Omental fat pad (tissue), 4 donors: ENCODE results near the gene THPO. TPM values are rescaled to one million over a fixed set of nuclear protein-coding genes. Genes with fewer than 3 reads are reported as not detected.

Experiments
- ATAC-seq: fragments of 150-250 bp; one replicate; pipeline ENCODE4 v1.9.1; 2016; ENCODE audit warnings: mild to moderate bottlenecking, moderate library complexity; ENCODE audit not compliant: low FRiP score
- DNase-seq: peaks from one replicate; pipeline ENCODE4 v3.0.0-alpha.2; 2019; ENCODE audit warnings: low spot score
- CTCF ChIP-seq, 3 donors: fragments of 450-650 bp; IDR thresholded peaks; one replicate each; pipeline ENCODE4 v1.5.1; 2016 to 2017; ENCODE audit warnings: antibody characterized with exemption in 3 of 3, mild to moderate bottlenecking in 3 of 3, moderate library complexity in 2 of 3
- total RNA-seq, 4 donors: library from RNA; depleted of rRNA; stranded (reverse); fragments of >200 nt; gene quantifications; one replicate each; pipeline ENCODE4 v1.1.0, GENCODE V29; 2016

THPO gene
- total RNA-seq, 4 donors from 2014 or later, result 0.36 to 1.3 (median 0.94) TPM

GRCh38 chr3:184391266-184391665 is 13.3 kb upstream of the THPO start:
- no peak for TF ChIP-seq CTCF (IDR thresholded peaks at IDR 0.05)
- DNase-seq, result no peak
- ATAC-seq, result no peak

DNA sequence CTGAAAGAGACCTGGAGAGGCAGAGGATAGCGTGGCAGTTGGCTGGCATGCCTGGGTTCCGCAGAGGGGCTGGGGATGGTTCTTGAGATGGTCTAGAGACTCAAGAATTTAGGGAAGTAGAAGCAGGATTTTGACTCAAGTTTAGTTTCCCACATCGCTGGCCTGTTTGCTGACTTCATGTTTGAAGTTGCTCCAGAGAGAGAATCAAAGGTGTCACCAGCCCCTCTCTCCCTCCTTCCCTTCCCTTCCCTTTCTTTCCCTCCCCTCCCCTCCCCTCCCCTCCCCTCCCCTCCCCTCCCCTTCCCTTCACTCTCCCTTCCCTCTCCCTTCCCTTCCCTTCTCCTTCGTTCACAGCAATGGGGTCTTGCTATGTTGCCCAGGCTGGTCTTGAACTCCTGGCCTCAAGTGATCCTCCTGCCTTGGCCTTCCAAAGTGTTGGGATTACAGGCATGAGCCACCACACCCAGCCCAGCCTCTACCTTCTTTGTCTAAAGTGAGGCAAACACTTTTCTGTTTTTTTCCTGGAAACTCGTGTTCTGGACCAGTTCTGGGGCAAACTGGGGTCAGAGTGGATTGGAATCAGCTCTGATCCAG is 12.0 kb upstream of the THPO start:
- DNase-seq, result no peak
- no peak for ATAC-seq
- TF ChIP-seq CTCF (IDR thresholded peaks at IDR 0.05), result no peak

DNA sequence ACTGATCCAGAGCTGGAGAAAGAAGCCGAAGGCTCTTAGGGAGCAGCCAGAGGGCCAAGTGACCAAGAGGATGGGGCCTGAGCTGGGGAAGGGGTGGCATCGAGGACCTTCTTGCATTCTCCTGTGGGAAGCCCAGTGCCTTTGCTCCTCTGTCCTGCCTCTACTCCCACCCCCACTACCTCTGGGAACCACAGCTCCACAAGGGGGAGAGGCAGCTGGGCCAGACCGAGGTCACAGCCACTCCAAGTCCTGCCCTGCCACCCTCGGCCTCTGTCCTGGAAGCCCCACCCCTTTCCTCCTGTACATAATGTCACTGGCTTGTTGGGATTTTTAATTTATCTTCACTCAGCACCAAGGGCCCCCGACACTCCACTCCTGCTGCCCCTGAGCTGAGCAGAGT is 11.4 kb upstream of the THPO start:
- ATAC-seq (no peak), DNase-seq (no peak)
- no peak for TF ChIP-seq CTCF (IDR thresholded peaks at IDR 0.05)

DNA sequence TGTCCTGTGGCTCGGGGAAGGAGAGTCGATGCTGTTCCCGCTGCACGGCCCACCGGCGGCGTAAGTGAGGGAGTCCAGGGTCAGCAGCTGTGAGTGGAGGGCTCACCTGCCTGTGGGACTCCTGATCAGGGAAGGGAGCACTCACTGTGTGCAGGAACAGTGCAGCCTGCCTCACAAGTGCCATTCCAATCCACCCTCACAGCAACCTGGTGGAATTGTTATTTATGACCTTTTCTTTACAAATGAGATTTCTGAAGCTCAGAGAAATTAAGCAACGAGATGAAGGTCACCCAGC is 10.9 kb upstream of the THPO start:
- DNase-seq, result no peak
- TF ChIP-seq CTCF (IDR thresholded peaks at IDR 0.05), result no peak
- no peak for ATAC-seq

GRCh38 chr3:184388164-184388935 is 10.3 kb upstream of the THPO start:
- TF ChIP-seq CTCF (IDR thresholded peaks at IDR 0.05), result no peak
- ATAC-seq (no peak), DNase-seq (no peak)

- no peak for ATAC-seq
- no peak for TF ChIP-seq CTCF (IDR thresholded peaks at IDR 0.05)
These were observed 9.2 kb upstream of the THPO start for GRCh38 chr3:184387174-184387714.

More at GRCh38 chr3:184387174-184387714, 9.2 kb upstream of the THPO start:
- no peak for DNase-seq
